ENCODE measurements around the gene AMH. TPM values are rescaled to one million over a fixed set of nuclear protein-coding genes. Genes with fewer than 3 reads are reported as not detected.

AMH gene
- total and polyA plus RNA-seq, 2 of the 13 experiments (the other 11 are each of a cell fraction or from before 2014, with no cell fraction given): 0.03 to 0.18 TPM

GRCh38 chr19:2242092-2242537 lies 7.0 kb upstream of the AMH start (continued):
- TF ChIP-seq DDIT3 (CRISPR knock-in tag; IDR thresholded peaks at IDR 0.05): no peak
- no peak for TF ChIP-seq KLF9 (CRISPR knock-in tag; IDR thresholded peaks at IDR 0.05; ENCODE audit: low read depth)
- no peak for TF ChIP-seq ZNF652 (CRISPR knock-in tag; IDR thresholded peaks at IDR 0.05; ENCODE audit: borderline replicate concordance, low read depth)
- peak; percentile 44; the same call in 1 of the 2 replicates for TF ChIP-seq RBFOX2 (IDR thresholded peaks at IDR 0.05; ENCODE audit: low read depth, low read length)
- peak; percentile 52; the same call in 1 of the 2 replicates for TF ChIP-seq ZNF746 (CRISPR knock-in tag; IDR thresholded peaks at IDR 0.05)
- TF ChIP-seq JUND (CRISPR knock-in tag; IDR thresholded peaks at IDR 0.05): no peak
- no peak for TF ChIP-seq ZBTB46 (CRISPR knock-in tag; IDR thresholded peaks at IDR 0.05; ENCODE audit: borderline replicate concordance)
- TF ChIP-seq RELA (CRISPR knock-in tag; IDR thresholded peaks at IDR 0.05): no peak
- TF ChIP-seq POLR2A (IDR thresholded peaks at IDR 0.05; ENCODE audit: insufficient read depth in 1 of 2, low read depth in 2 of 2, low read length in 2 of 2): peak in 1 of 2 experiments; percentile 28; a peak in 1 of 4 replicates
- no peak for TF ChIP-seq YY1 (IDR thresholded peaks at IDR 0.05; ENCODE audit: insufficient read depth, insufficient replicate concordance, low read depth, low read length)
- TF ChIP-seq RCOR2 (CRISPR knock-in tag; IDR thresholded peaks at IDR 0.05): no peak
- TF ChIP-seq ZBED4 (CRISPR knock-in tag; IDR thresholded peaks at IDR 0.05; ENCODE audit: borderline replicate concordance): no peak; the same call in 1 of the 2 replicates
- 0 out of 2 replicates have a peak, but pooled peaks have one; percentile 28 for TF ChIP-seq ZNF614 (CRISPR knock-in tag; IDR thresholded peaks at IDR 0.05; ENCODE audit: borderline replicate concordance)
- no peak for TF ChIP-seq ZNF20 (CRISPR knock-in tag; IDR thresholded peaks at IDR 0.05)
- TF ChIP-seq ZNF260 (CRISPR knock-in tag; IDR thresholded peaks at IDR 0.05; ENCODE audit: borderline replicate concordance, low read depth): no peak
- no peak for TF ChIP-seq ZKSCAN8 (CRISPR knock-in tag; IDR thresholded peaks at IDR 0.05; ENCODE audit: borderline replicate concordance)
- no peak for TF ChIP-seq ZNF512B (CRISPR knock-in tag; IDR thresholded peaks at IDR 0.05; ENCODE audit: borderline replicate concordance)
- TF ChIP-seq PAWR (CRISPR knock-in tag; IDR thresholded peaks at IDR 0.05; ENCODE audit: borderline replicate concordance): no peak
- TF ChIP-seq MTA3 (CRISPR knock-in tag; IDR thresholded peaks at IDR 0.05): no peak
- peak; percentile 74 for TF ChIP-seq HOXA3 (CRISPR knock-in tag; IDR thresholded peaks at IDR 0.05)

All from HepG2 (cell line).